ENCODE measurements around the gene KAZN.
A peak's percentile ranks its signal among the peaks of the same experiment; 100 is the strongest.

KAZN gene

GRCh38 chr1:14924455-14925331, 326.2 kb downstream of the KAZN start:
- Mint-ChIP-seq H3K27ac (peak overlapping the region; percentile 83), H3K27me3 (ENCODE audit: low read depth, poor library complexity) (peaks cover 12% of the 10 kb centered on the region), H3K36me3 (ENCODE audit: low read depth) (no peaks in the 10 kb centered on the region), H3K4me3 (peak overlapping the region; percentile 90), H3K9me3 (no peaks in the 10 kb centered on the region), H3K4me1 (peaks cover 67% of the 10 kb centered on the region)
- no peak for TF ChIP-seq CTCF (IDR thresholded peaks at IDR 0.05)
- peak; percentile 59 for DNase-seq

GRCh38 chr1:14925336-14926136, 327.1 kb downstream of the KAZN start:
- peak overlapping the region; percentile 90 for H3K4me3 Mint-ChIP-seq
- no peak overlapping the region for H3K27ac Mint-ChIP-seq
- no peak for DNase-seq
- peaks cover 12% of the 10 kb centered on the region for H3K27me3 Mint-ChIP-seq (ENCODE audit: low read depth, poor library complexity)
- peaks cover 71% of the 10 kb centered on the region for H3K4me1 Mint-ChIP-seq
- H3K36me3 Mint-ChIP-seq (ENCODE audit: low read depth): no peaks in the 10 kb centered on the region
- no peaks in the 10 kb centered on the region for H3K9me3 Mint-ChIP-seq
- no peak for TF ChIP-seq CTCF (IDR thresholded peaks at IDR 0.05)

GRCh38 chr1:14926229-14926628, 327.7 kb downstream of the KAZN start:
- no peak for TF ChIP-seq CTCF (IDR thresholded peaks at IDR 0.05)
- no peak overlapping the region for H3K27ac Mint-ChIP-seq

DNA sequence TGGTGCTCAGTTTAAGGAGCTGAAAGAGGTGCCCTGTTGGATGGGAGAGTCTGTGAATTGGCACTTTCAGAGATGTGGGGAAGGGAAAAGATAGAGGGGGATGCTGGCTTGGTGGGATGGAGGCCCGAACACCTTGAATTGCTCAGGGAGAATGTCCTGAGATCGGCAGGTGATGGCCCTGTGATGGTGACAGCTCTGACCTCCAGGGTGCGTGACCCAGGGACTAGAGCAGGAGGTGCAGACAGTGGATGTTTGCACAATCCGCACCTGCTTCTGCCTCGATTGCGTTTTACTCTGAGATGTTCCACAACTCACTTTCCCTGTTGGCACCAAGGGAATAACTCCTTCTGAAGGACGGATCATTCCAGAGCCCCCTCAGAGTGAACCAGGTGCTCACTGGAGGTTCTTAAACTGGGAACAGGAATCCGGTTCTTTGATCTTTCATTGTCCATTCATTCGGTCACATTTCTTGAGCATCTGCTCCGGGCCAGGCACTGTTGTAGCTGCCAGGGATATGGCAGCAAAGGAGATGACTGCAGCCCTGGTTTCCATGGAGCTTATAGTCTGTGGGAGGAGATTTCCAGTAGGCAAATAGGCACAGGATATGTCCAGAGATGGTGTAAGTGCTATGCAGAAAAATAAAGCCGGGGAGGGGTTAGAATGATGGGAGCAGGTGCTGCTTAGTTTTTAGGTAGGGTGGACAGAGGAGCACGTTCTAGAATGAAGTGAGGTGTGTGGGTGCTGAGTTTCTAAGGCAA, 328.5 kb downstream of the KAZN start:
- H3K4me3 Mint-ChIP-seq: peak overlapping the region; percentile 55
- H3K27ac Mint-ChIP-seq: no peak overlapping the region
- no peaks in the 10 kb centered on the region for H3K36me3 Mint-ChIP-seq (ENCODE audit: low read depth)
- peaks cover 76% of the 10 kb centered on the region for H3K4me1 Mint-ChIP-seq
- TF ChIP-seq CTCF (IDR thresholded peaks at IDR 0.05): no peak
- H3K27me3 Mint-ChIP-seq (ENCODE audit: low read depth, poor library complexity): peaks cover 12% of the 10 kb centered on the region
- H3K9me3 Mint-ChIP-seq: no peaks in the 10 kb centered on the region
- no peak for DNase-seq

More at GRCh38 chr1:14926229-14926628, 327.7 kb downstream of the KAZN start:
- peaks cover 12% of the 10 kb centered on the region for H3K27me3 Mint-ChIP-seq (ENCODE audit: low read depth, poor library complexity)
- peak overlapping the region; percentile 90 for H3K4me3 Mint-ChIP-seq
- H3K4me1 Mint-ChIP-seq: peaks cover 71% of the 10 kb centered on the region
- no peaks in the 10 kb centered on the region for H3K9me3 Mint-ChIP-seq
- H3K36me3 Mint-ChIP-seq (ENCODE audit: low read depth): no peaks in the 10 kb centered on the region
- DNase-seq: no peak

GRCh38 chr1:14928412-14928811, 329.9 kb downstream of the KAZN start:
- Mint-ChIP-seq H3K4me1 (peaks cover 79% of the 10 kb centered on the region), H3K27ac (no peak overlapping the region), H3K36me3 (ENCODE audit: low read depth) (no peaks in the 10 kb centered on the region), H3K27me3 (ENCODE audit: low read depth, poor library complexity) (peaks cover 12% of the 10 kb centered on the region), H3K9me3 (no peaks in the 10 kb centered on the region), H3K4me3 (no peak overlapping the region)
- no peak for TF ChIP-seq CTCF (IDR thresholded peaks at IDR 0.05)
- no peak for DNase-seq

Measured in nephron progenitor cell (in vitro differentiated cells).